Caki2 (cell line): ENCODE data around the gene ODF4. TPM values are rescaled to one million over a fixed set of nuclear protein-coding genes. Genes with fewer than 3 reads are reported as not detected.
"Not testable (repeated sequence)": the region's sequence is repeated elsewhere in the genome, so short reads cannot be mapped to it uniquely, and the experiment has no call there.

Experiments used
- DNase-seq: peaks from one replicate; pipeline ENCODE4 v3.0.0-alpha.2; 2015; ENCODE audit warnings: low read depth
- in situ Hi-C: cut with HindIII; loops from 2 replicates; pipeline ENCODE4 v1.10.0; 2016; ENCODE audit warnings: low sequenced_read_pairs, low pct_unique_long_range_greater_than_20kb, mixed read lengths
- total RNA-seq: library from RNA; depleted of rRNA; stranded (reverse); fragments of >200 nt; shearing (Covaris generic); gene quantifications from 2 replicates; pipeline ENCODE4 v1.2.3, GENCODE V29; 2014; ENCODE audit warnings: low replicate concordance

The ODF4 gene
- total RNA-seq, 1 experiment from 2014 or later: not detected

DNA sequence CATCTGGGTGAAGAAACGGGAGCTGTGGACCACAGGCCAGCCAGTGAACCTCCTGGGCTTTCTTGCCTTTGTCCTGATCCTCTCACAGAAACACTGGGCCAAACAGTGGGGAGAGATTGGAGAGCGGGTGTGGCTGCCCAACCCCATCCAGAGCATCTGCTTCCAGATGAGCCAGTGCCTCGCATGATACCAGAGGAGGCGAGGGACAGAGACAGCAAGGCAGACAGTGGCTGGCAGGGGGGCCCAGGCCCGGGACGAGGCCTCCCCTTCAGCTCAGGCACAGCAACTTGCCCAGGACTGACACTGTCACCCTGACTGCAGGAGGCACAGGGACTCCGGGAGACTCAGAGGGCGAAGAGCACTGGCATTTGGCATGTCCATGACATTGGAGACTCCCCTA, 17.6 kb upstream of the ODF4 start:
- DNase-seq: no peak
- in situ Hi-C loops: no loop called here

DNA sequence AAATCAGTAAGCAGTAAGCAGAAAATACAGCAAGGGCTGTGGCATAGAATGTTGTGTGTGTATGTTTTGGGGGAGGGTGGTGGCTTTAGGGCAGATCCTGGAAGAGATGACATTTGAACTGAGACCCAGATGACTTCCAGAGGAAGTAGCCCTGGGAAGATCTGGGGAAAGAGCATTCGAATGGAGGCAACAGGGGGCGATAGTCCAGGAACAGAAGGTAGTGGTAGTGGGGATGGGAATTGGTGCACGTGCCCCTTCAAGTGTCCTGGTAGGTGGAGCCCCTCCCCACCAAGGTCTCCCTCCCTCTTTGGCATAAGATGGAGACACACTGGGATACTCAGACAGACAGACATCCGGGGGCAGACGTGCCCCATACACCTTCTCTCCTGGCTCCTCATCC, 15.5 kb upstream of the ODF4 start:
- in situ Hi-C loops: no loop called here
- DNase-seq: no peak

GRCh38 chr17:8324923-8325322, 14.7 kb upstream of the ODF4 start:
- DNase-seq: no peak
- in situ Hi-C loops: no loop called here

DNA sequence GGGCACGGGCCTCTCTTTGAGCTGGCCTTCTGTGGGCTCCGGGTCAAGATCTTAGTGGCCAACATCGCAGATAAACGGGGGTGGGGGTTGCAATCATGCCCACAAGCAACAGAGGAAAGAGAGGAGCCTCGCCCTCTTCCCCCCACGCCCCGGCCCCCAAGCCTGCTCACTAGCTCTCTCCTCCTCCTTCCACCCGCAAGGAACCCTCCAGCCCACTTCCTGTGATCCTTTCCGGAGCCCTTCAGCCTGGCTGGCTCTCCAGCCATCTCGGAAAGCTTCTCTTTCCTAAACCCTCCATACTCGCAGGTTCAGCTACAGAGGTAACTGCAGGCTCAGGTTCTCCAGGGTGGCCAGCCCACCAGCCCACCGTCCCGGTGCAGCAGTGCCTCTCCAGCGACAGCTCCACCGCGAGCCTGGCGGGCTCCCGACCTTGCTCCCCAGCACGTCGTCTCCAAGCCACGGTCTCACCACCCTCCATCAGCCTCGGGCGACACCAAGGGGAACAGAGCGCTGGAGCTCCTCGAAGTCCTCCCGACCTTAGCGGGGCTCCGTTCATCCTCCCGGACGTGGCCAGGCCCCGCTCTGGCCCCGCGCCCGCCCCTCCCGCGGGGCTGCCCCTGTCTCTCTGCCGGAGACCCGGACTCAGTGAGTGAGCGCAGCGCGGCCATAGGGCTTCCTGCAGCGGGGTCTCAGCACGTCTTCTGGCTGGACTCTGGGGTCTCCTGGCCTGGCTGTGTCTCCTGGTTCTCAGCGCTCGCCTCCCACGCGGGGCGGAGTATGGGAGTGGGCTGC, 12.9 kb upstream of the ODF4 start:
- in situ Hi-C loops: no loop called here
- DNase-seq: no peak

- no peak for DNase-seq
- in situ Hi-C loops: no loop called here
These were observed 12.4 kb upstream of the ODF4 start for GRCh38 chr17:8327303-8327649.

GRCh38 chr17:8332128-8332527, 7.5 kb upstream of the ODF4 start:
- in situ Hi-C loops: no loop called here
- DNase-seq: no peak

DNA sequence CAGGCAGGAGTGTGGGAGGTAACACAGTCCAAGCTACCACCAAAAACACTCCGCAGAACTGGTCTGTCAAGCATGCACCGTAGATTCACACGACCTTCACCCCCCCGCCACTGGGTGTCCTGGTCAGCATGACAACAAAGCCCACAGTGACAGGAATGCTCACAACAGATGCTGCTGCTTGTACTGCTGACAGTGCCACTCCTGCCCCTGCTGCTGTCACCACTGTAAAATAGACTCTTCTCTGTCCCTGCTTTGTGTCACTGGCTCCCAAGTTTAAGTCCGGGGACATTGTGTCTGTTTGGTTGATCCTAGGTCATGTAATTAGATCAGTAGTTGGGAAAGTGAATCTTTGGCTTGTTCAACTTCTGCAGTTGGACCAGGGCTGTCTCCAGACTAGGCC, 7.0 kb upstream of the ODF4 start:
- in situ Hi-C loops: no loop called here
- no peak for DNase-seq

- in situ Hi-C loops: no loop called here
- DNase-seq: no peak
These were observed 6.4 kb upstream of the ODF4 start for GRCh38 chr17:8333281-8333680.

DNA sequence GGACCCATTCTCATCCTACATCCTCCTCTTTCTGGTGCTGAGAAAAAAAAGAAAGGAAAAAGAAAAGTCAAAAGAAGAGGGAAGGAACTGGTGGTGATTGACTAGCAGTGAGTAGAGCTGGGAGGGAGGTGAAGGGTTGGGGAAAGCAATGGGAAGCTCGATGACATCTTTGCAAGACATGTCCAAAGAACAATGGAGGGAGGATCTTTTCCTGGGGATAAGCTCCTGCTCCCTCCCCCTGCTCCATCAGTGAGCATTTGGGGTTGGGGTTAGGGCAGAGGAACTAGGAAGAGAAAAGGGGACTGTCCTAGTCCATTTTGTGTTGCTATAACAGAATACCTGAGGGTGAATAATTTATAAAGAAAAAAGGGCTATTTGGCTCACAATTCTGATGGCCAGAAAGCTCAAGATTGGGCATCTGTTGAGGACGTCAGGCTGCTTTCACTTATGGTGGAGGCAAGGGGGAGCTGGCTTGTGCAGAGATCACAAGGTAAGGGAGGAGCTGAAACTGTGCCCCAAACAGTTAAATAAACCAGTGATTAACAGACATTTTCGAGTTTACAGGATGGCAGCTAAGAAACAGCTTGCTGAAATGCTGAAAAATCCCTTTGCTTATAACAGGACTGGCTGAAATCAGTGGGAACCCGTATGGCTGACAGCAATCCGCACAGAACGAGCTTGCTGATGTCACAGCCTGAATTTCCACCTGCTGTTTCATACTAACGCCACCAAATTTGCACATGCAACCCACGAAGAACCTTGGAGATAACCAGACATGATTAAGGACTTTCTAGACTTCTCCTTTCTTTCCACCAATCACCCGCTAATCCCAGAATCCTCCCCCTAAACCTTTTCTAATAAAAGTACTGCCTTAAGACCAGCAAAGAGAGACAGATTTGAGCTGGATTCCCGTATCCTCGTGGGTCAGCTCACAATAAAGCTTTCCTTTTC, 1.6 kb upstream of the ODF4 start:
- no peak for DNase-seq
- in situ Hi-C loops: no loop called here

- in situ Hi-C loops: no loop called here
- DNase-seq: no peak
These were observed 893 bp upstream of the ODF4 start for GRCh38 chr17:8338753-8339140.

DNA sequence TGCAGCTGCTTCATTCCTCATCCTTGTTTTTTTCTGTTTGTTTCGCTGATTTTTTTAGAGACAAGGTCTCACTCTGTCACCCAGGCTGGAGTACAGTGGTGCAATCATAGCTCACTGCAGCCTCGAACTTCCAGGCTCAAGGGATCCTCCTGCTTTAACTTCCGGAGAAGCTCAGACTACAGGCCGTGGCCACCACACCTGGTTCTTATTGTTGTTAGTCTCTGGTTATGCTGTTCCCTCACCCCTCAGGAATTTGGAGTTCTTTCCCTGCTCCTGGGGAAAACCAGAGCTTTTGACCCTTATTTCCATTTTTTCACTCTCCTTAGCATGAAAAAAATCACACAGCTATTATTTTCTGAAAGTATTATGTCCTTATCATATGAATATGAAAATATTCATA, 1.8 kb downstream of the ODF4 start:
- in situ Hi-C loops: no loop called here
- no peak for DNase-seq

- no peak for DNase-seq
- in situ Hi-C loops: no loop called here
These were observed 5.5 kb downstream of the ODF4 start for GRCh38 chr17:8345052-8345690.

GRCh38 chr17:8345951-8346665, 6.5 kb downstream of the ODF4 start:
- DNase-seq: no peak
- in situ Hi-C loops: no loop called here

DNA sequence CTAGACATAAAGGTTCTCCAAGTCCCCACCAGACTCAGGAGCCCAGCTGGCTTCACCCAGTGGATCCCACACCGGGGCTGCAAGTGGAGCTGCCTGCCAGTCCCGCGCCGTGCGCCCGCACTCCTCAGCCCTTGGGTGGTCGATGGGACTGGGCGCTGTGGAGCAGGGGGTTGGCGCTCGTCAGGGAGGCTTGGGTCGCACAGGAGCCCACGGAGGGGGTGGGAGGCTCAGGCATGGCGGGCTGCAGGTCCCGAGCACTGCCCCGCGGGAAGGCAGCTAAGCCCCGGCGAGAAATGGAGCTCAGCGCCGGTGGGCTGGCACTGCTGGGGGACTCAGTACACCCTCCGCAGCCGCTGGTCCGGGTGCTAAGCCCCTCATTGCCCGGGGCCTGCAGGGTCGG, 7.4 kb downstream of the ODF4 start:
- DNase-seq, in situ Hi-C loops: not testable (repeated sequence)

DNA sequence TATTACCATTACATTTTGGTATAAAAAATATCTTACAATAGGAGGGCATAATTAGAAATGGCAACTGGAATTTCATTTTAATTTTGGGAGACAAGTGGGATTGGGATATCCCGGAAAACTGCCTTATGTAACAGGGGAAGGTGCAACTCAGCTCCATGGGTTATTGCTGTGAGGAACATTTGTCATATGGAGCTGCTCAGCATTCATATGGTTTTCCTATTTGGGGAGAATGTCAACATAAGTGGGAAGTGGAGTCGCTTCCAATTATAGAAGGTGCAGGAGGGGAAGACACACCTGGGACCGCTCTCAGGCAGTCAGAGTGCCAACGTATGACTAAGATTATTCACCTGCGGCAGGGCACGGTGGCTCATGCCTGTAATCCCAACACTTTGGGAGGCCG, 10.7 kb downstream of the ODF4 start:
- in situ Hi-C loops: no loop called here
- DNase-seq: no peak

DNA sequence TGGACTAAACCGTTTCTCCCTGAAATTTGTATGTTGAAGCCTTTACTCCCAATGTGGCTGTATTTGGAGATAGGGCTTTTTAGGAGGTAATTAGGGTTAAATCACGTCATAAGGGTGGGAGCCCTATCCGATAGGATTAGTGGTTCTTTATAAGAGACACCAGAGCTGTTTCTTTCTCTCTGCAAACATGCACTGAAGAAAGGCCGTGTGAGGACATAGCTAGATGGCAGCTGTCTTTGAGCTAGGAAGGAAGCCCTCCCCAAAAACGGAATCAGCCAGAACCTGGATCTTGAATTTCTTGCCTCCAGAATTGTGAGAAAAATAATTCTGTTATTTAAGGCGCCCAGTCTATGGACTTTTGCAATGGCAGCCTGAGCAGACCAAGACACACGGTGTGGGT, 14.1 kb downstream of the ODF4 start:
- no peak for DNase-seq
- in situ Hi-C loops: no loop called here

DNA sequence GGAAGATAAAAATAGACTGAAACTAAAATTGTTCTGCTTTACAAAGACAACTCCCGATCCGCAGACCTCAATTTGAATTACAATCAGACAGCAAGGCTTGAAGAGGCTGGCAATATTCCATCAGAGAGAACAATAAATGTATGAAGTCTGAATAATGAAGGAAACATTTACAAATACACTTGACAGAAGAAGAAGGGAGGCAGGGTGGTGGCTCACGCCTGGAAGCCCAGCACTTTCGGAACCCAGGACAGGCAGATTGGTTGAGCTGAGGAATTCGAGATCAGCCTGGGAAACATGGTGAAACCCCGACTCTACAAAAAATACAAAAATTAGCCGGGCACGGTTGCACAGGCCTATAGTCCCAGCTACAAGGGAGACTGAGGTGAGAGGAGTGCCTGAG, 14.6 kb downstream of the ODF4 start:
- DNase-seq: no peak
- in situ Hi-C loops: no loop called here

DNA sequence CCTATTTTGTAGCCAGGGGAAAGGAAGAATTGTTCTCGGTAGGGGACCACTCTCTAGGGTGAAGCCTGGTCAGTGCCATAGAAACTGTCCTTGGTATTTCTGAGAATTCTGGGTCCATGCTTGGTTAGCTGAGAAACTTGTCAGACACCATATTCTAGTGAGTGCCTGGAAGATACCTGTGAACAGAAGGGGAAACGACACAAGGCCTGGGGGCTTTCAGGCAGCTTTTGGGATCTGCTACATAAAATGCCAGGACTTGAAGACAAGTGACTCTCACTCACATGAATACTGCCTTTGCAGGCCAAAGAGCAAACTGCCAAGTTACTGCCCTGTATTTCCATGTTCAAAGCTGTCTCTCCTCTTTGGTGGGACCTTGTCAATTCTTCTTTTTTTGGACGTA, 18.3 kb downstream of the ODF4 start:
- in situ Hi-C loops: no loop called here
- DNase-seq: no peak

GRCh38 chr17:8359769-8360168, 20.1 kb downstream of the ODF4 start:
- in situ Hi-C loops: no loop called here
- no peak for DNase-seq
